Measurements from ENCODE around the gene CEL.
"Not testable (repeated sequence)": the region's sequence is repeated elsewhere in the genome, so short reads cannot be mapped to it uniquely, and the experiment has no call there.

Gene CEL

GRCh38 chr9:133037775-133038515, 23.8 kb upstream of the CEL start:
- Histone ChIP-seq H2AFZ (ENCODE audit: low read depth, low read length) (no peak overlapping the region), H3K9me3 (ENCODE audit: insufficient read depth, low read length) (no peaks in the 10 kb centered on the region), H3K4me3 (ENCODE audit: low read length) (no peak overlapping the region), H3K4me1 (ENCODE audit: low read length) (no peaks in the 10 kb centered on the region), H4K20me1 (ENCODE audit: insufficient read depth, low read length) (peaks cover 61% of the 10 kb centered on the region), H3K27me3 (ENCODE audit: low read depth, low read length) (no peaks in the 10 kb centered on the region), H3K9ac (ENCODE audit: low read length) (no peak overlapping the region), H3K36me3 (replicated peaks; ENCODE audit: low read depth, low read length) (peaks cover 35% of the 10 kb centered on the region), H3K79me2 (ENCODE audit: low read length) (peaks cover 79% of the 10 kb centered on the region), H3K4me2 (ENCODE audit: low read length) (no peak overlapping the region), H3K27ac (ENCODE audit: low read length) (no peak overlapping the region)
- no peak for TF ChIP-seq EZH2phosphoT487 (IDR thresholded peaks at IDR 0.05; ENCODE audit: low read depth)
- TF ChIP-seq CTCF (IDR thresholded peaks at IDR 0.05; ENCODE audit: low read depth, low read length) = no peak

GRCh38 chr9:133040892-133041479, 20.8 kb upstream of the CEL start:
- not testable (repeated sequence) for H3K4me1 ChIP-seq (ENCODE audit: low read length); H3K9ac ChIP-seq (ENCODE audit: low read length); H2AFZ ChIP-seq (ENCODE audit: low read depth, low read length); H3K9me3 ChIP-seq (ENCODE audit: insufficient read depth, low read length); H3K27ac ChIP-seq (ENCODE audit: low read length); H3K4me2 ChIP-seq (ENCODE audit: low read length); H3K4me3 ChIP-seq (ENCODE audit: low read length); H3K27me3 ChIP-seq (ENCODE audit: low read depth, low read length)
- H3K36me3 ChIP-seq (replicated peaks; ENCODE audit: low read depth, low read length) = peaks cover 44% of the 10 kb centered on the region
- H3K79me2 ChIP-seq (ENCODE audit: low read length) = peaks cover 48% of the 10 kb centered on the region
- H4K20me1 ChIP-seq (ENCODE audit: insufficient read depth, low read length) = peaks cover 36% of the 10 kb centered on the region
- peak; percentile 39 for TF ChIP-seq CTCF (IDR thresholded peaks at IDR 0.05; ENCODE audit: low read depth, low read length)

GRCh38 chr9:133041958-133042357, 19.8 kb upstream of the CEL start:
- Histone ChIP-seq H3K36me3 (replicated peaks; ENCODE audit: low read depth, low read length) (peaks cover 46% of the 10 kb centered on the region), H3K9ac (ENCODE audit: low read length) (no peak overlapping the region)

More at GRCh38 chr9:133041958-133042357, 19.8 kb upstream of the CEL start:
- Histone ChIP-seq H2AFZ (ENCODE audit: low read depth, low read length) (no peak overlapping the region), H3K9me3 (ENCODE audit: insufficient read depth, low read length) (no peaks in the 10 kb centered on the region), H3K4me1 (ENCODE audit: low read length) (no peaks in the 10 kb centered on the region), H3K4me2 (ENCODE audit: low read length) (no peak overlapping the region), H4K20me1 (ENCODE audit: insufficient read depth, low read length) (peaks cover 33% of the 10 kb centered on the region), H3K79me2 (ENCODE audit: low read length) (peaks cover 39% of the 10 kb centered on the region), H3K27ac (ENCODE audit: low read length) (no peak overlapping the region), H3K27me3 (ENCODE audit: low read depth, low read length) (no peaks in the 10 kb centered on the region), H3K4me3 (ENCODE audit: low read length) (no peak overlapping the region)
- TF ChIP-seq CTCF (IDR thresholded peaks at IDR 0.05; ENCODE audit: low read depth, low read length) = no peak
- no peak for TF ChIP-seq EZH2phosphoT487 (IDR thresholded peaks at IDR 0.05; ENCODE audit: low read depth)
